ENCODE data around the gene ZNF214.
A peak's percentile ranks its signal among the peaks of the same experiment; 100 is the strongest.

ZNF214 gene

GRCh38 chr11:7030836-7031235 lies 10.7 kb upstream of the ZNF214 start:
- no peaks in the 10 kb centered on the region for H3K4me1 ChIP-seq (ENCODE audit: control insufficient read depth in 5 of 5, insufficient read depth in 5 of 5, low read length in 5 of 5)
- H3K4me3 ChIP-seq (ENCODE audit: low read depth in 1 of 5, low read length in 5 of 5): no peak overlapping the region
- no peaks in the 10 kb centered on the region for H3K36me3 ChIP-seq (ENCODE audit: control insufficient read depth in 5 of 5, insufficient read depth in 5 of 5, low read length in 5 of 5)
- H3K27me3 ChIP-seq (ENCODE audit: control insufficient read depth in 5 of 5, insufficient read depth in 4 of 5, low read length in 5 of 5): peaks cover 0 to 4% (median 0%) of the 10 kb centered on the region in 5 donors
- H3K9me3 ChIP-seq (ENCODE audit: control insufficient read depth in 5 of 5, low read length in 5 of 5): no peaks in the 10 kb centered on the region
- H3K27ac ChIP-seq (ENCODE audit: low read depth, low read length): no peak overlapping the region
- no peak overlapping the region for H3K9ac ChIP-seq (ENCODE audit: low read length in 5 of 5)

- Histone ChIP-seq H3K9me3 (ENCODE audit: control insufficient read depth in 5 of 5, low read length in 5 of 5) (no peaks in the 10 kb centered on the region), H3K4me1 (ENCODE audit: control insufficient read depth in 5 of 5, insufficient read depth in 5 of 5, low read length in 5 of 5) (no peaks in the 10 kb centered on the region), H3K4me3 (ENCODE audit: low read depth in 1 of 5, low read length in 5 of 5) (no peak overlapping the region), H3K27ac (ENCODE audit: low read depth, low read length) (no peak overlapping the region), H3K9ac (ENCODE audit: low read length in 5 of 5) (no peak overlapping the region), H3K36me3 (ENCODE audit: control insufficient read depth in 5 of 5, insufficient read depth in 5 of 5, low read length in 5 of 5) (no peaks in the 10 kb centered on the region), H3K27me3 (ENCODE audit: control insufficient read depth in 5 of 5, insufficient read depth in 4 of 5, low read length in 5 of 5) (peaks cover 0 to 4% (median 0%) of the 10 kb centered on the region in 5 donors)
Measured at GRCh38 chr11:7028141-7028540, 8.0 kb upstream of the ZNF214 start.

DNA sequence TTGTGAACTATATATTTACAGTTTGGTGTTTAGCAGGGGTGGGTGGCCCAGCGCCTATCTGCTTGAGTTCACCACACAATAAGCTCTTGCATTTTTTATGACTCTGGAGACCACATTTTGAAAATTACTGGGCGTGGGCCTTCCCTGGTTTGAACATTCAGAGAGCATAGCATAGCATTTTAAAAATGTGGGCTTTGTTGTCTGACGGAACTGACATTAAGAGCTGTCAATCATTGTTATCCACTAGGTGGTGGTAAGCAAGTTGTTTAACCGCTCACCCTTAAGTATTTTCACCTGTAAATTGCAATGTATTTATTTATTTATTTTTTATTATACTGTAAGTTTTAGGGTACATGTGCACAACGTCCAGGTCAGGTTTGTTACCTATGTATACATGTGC lies 1.2 kb upstream of the ZNF214 start:
- H3K9me3 ChIP-seq (ENCODE audit: control insufficient read depth in 5 of 5, low read length in 5 of 5): no peaks in the 10 kb centered on the region
- no peak overlapping the region for H3K9ac ChIP-seq (ENCODE audit: low read length in 5 of 5)
- H3K36me3 ChIP-seq (ENCODE audit: control insufficient read depth in 5 of 5, insufficient read depth in 5 of 5, low read length in 5 of 5): no peaks in the 10 kb centered on the region
- H3K4me1 ChIP-seq (ENCODE audit: control insufficient read depth in 5 of 5, insufficient read depth in 5 of 5, low read length in 5 of 5): peaks cover 0 to 19% (median 15%) of the 10 kb centered on the region in 5 donors
- H3K27ac ChIP-seq (ENCODE audit: low read depth, low read length): no peak overlapping the region
- no peaks in the 10 kb centered on the region for H3K27me3 ChIP-seq (ENCODE audit: control insufficient read depth in 5 of 5, insufficient read depth in 4 of 5, low read length in 5 of 5)
- H3K4me3 ChIP-seq (ENCODE audit: low read depth in 1 of 5, low read length in 5 of 5): peak overlapping the region in 1 of 5 donors; percentile 70

DNA sequence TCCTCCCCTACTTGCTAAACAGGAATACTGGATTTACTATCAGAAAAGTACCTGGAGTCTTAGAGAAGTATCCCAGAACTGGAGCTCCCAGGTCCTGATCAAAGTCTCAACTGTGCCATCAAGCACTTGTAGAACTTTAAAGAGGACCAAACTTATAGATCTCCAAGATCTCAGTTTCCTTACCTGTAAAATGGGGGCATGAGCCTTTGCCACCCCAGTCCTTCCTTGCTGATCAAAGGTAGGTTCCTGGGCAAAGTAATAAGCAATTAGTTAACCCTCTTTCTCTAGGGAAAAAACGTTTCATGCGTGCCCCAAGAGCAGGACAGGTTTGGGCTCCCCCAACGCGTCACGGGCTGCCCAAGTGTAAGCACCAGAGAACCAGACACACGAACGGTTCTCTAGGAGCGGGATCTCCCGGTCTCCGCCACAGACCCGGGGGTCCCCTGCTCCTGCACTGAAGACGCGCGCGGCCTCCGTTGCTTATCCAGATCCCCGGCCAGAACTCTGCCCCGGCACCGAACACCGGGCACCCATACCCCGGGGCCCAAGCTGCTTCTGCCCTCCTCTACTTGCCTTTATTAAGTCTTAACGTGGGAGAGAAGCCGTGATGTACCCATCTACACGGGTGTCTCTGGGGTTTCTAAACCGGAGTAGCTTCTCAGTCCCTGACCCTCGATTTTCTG lies 505 bp downstream of the ZNF214 start:
- Histone ChIP-seq H3K27ac (ENCODE audit: low read depth, low read length) (peak overlapping the region; percentile 42), H3K9me3 (ENCODE audit: control insufficient read depth in 5 of 5, low read length in 5 of 5) (no peaks in the 10 kb centered on the region), H3K4me3 (ENCODE audit: low read depth in 1 of 5, low read length in 5 of 5) (peak overlapping the region; percentile 70 to 94 (median 85)), H3K36me3 (ENCODE audit: control insufficient read depth in 5 of 5, insufficient read depth in 5 of 5, low read length in 5 of 5) (no peaks in the 10 kb centered on the region), H3K4me1 (ENCODE audit: control insufficient read depth in 5 of 5, insufficient read depth in 5 of 5, low read length in 5 of 5) (peaks cover 0 to 19% (median 15%) of the 10 kb centered on the region in 5 donors), H3K27me3 (ENCODE audit: control insufficient read depth in 5 of 5, insufficient read depth in 4 of 5, low read length in 5 of 5) (no peaks in the 10 kb centered on the region), H3K9ac (ENCODE audit: low read length in 5 of 5) (peak overlapping the region in 3 of 5 donors; percentile 16 to 68 (median 48))

GRCh38 chr11:7016011-7016410 lies 4.1 kb downstream of the ZNF214 start:
- Histone ChIP-seq H3K36me3 (ENCODE audit: control insufficient read depth in 5 of 5, insufficient read depth in 5 of 5, low read length in 5 of 5) (no peaks in the 10 kb centered on the region), H3K27ac (ENCODE audit: low read depth, low read length) (no peak overlapping the region), H3K4me1 (ENCODE audit: control insufficient read depth in 5 of 5, insufficient read depth in 5 of 5, low read length in 5 of 5) (peaks cover 0 to 17% (median 15%) of the 10 kb centered on the region in 5 donors), H3K27me3 (ENCODE audit: control insufficient read depth in 5 of 5, insufficient read depth in 4 of 5, low read length in 5 of 5) (no peaks in the 10 kb centered on the region), H3K9me3 (ENCODE audit: control insufficient read depth in 5 of 5, low read length in 5 of 5) (no peaks in the 10 kb centered on the region), H3K4me3 (ENCODE audit: low read depth in 1 of 5, low read length in 5 of 5) (no peak overlapping the region), H3K9ac (ENCODE audit: low read length in 5 of 5) (no peak overlapping the region)

- Histone ChIP-seq H3K9me3 (ENCODE audit: control insufficient read depth in 5 of 5, low read length in 5 of 5) (no peaks in the 10 kb centered on the region), H3K27ac (ENCODE audit: low read depth, low read length) (no peak overlapping the region), H3K27me3 (ENCODE audit: control insufficient read depth in 5 of 5, insufficient read depth in 4 of 5, low read length in 5 of 5) (no peaks in the 10 kb centered on the region), H3K36me3 (ENCODE audit: control insufficient read depth in 5 of 5, insufficient read depth in 5 of 5, low read length in 5 of 5) (no peaks in the 10 kb centered on the region), H3K4me1 (ENCODE audit: control insufficient read depth in 5 of 5, insufficient read depth in 5 of 5, low read length in 5 of 5) (no peaks in the 10 kb centered on the region), H3K4me3 (ENCODE audit: low read depth in 1 of 5, low read length in 5 of 5) (no peak overlapping the region), H3K9ac (ENCODE audit: low read length in 5 of 5) (no peak overlapping the region)
Measured at GRCh38 chr11:7014118-7014517, 6.0 kb downstream of the ZNF214 start.

- Histone ChIP-seq H3K36me3 (ENCODE audit: control insufficient read depth in 5 of 5, insufficient read depth in 5 of 5, low read length in 5 of 5) (peaks cover 5 to 16% (median 11%) of the 10 kb centered on the region in 5 donors), H3K4me3 (ENCODE audit: low read depth in 1 of 5, low read length in 5 of 5) (no peak overlapping the region), H3K27me3 (ENCODE audit: control insufficient read depth in 5 of 5, insufficient read depth in 4 of 5, low read length in 5 of 5) (no peaks in the 10 kb centered on the region), H3K9me3 (ENCODE audit: control insufficient read depth in 5 of 5, low read length in 5 of 5) (no peaks in the 10 kb centered on the region), H3K9ac (ENCODE audit: low read length in 5 of 5) (no peak overlapping the region), H3K27ac (ENCODE audit: low read depth, low read length) (no peak overlapping the region), H3K4me1 (ENCODE audit: control insufficient read depth in 5 of 5, insufficient read depth in 5 of 5, low read length in 5 of 5) (no peaks in the 10 kb centered on the region)
Measured at GRCh38 chr11:7004482-7004881, 15.7 kb downstream of the ZNF214 start.

DNA sequence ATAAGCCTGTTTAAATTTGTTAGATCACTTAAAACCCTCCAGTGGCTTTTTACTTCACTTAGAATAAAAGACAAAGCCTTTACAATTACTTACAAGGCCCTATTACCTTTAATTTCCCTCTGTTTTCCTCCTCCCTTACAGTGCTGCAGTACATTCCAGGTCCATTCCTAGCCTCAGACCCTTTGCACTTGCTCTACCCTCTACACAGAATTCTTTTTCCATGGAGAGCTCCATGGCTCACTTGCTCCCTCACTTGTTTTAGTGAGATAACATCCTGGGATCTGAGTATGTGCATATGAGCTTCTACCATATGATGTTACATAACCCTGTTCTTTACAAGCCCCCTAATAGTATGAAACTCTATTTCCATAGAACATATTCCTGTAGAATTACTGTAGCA lies 24.4 kb downstream of the ZNF214 start:
- Histone ChIP-seq H3K9ac (ENCODE audit: low read length in 5 of 5) (no peak overlapping the region), H3K4me1 (ENCODE audit: control insufficient read depth in 5 of 5, insufficient read depth in 5 of 5, low read length in 5 of 5) (no peaks in the 10 kb centered on the region), H3K9me3 (ENCODE audit: control insufficient read depth in 5 of 5, low read length in 5 of 5) (no peaks in the 10 kb centered on the region), H3K27ac (ENCODE audit: low read depth, low read length) (no peak overlapping the region), H3K36me3 (ENCODE audit: control insufficient read depth in 5 of 5, insufficient read depth in 5 of 5, low read length in 5 of 5) (peaks cover 2 to 11% (median 6%) of the 10 kb centered on the region in 5 donors), H3K4me3 (ENCODE audit: low read depth in 1 of 5, low read length in 5 of 5) (no peak overlapping the region), H3K27me3 (ENCODE audit: control insufficient read depth in 5 of 5, insufficient read depth in 4 of 5, low read length in 5 of 5) (no peaks in the 10 kb centered on the region)

GRCh38 chr11:6992457-6993417 lies 27.4 kb downstream of the ZNF214 start:
- H3K4me3 ChIP-seq (ENCODE audit: low read depth in 1 of 5, low read length in 5 of 5): no peak overlapping the region
- H3K36me3 ChIP-seq (ENCODE audit: control insufficient read depth in 5 of 5, insufficient read depth in 5 of 5, low read length in 5 of 5): no peaks in the 10 kb centered on the region
- no peak overlapping the region for H3K27ac ChIP-seq (ENCODE audit: low read depth, low read length)
- no peaks in the 10 kb centered on the region for H3K27me3 ChIP-seq (ENCODE audit: control insufficient read depth in 5 of 5, insufficient read depth in 4 of 5, low read length in 5 of 5)
- no peak overlapping the region for H3K9ac ChIP-seq (ENCODE audit: low read length in 5 of 5)
- no peaks in the 10 kb centered on the region for H3K4me1 ChIP-seq (ENCODE audit: control insufficient read depth in 5 of 5, insufficient read depth in 5 of 5, low read length in 5 of 5)
- no peaks in the 10 kb centered on the region for H3K9me3 ChIP-seq (ENCODE audit: control insufficient read depth in 5 of 5, low read length in 5 of 5)

- H3K9ac ChIP-seq (ENCODE audit: low read length in 5 of 5): no peak overlapping the region
- H3K4me3 ChIP-seq (ENCODE audit: low read depth in 1 of 5, low read length in 5 of 5): no peak overlapping the region
- no peak overlapping the region for H3K27ac ChIP-seq (ENCODE audit: low read depth, low read length)
- no peaks in the 10 kb centered on the region for H3K4me1 ChIP-seq (ENCODE audit: control insufficient read depth in 5 of 5, insufficient read depth in 5 of 5, low read length in 5 of 5)
- H3K36me3 ChIP-seq (ENCODE audit: control insufficient read depth in 5 of 5, insufficient read depth in 5 of 5, low read length in 5 of 5): no peaks in the 10 kb centered on the region
- no peaks in the 10 kb centered on the region for H3K9me3 ChIP-seq (ENCODE audit: control insufficient read depth in 5 of 5, low read length in 5 of 5)
- H3K27me3 ChIP-seq (ENCODE audit: control insufficient read depth in 5 of 5, insufficient read depth in 4 of 5, low read length in 5 of 5): no peaks in the 10 kb centered on the region
Measured at GRCh38 chr11:6992026-6992425, 28.1 kb downstream of the ZNF214 start.
